ENCODE results near the gene PIGO. TPM values are rescaled to one million over a fixed set of nuclear protein-coding genes. Genes with fewer than 3 reads are reported as not detected.

PIGO gene
- total and polyA plus RNA-seq, 2 experiments from 2014 or later: 11.2 to 18.9 TPM

DNA sequence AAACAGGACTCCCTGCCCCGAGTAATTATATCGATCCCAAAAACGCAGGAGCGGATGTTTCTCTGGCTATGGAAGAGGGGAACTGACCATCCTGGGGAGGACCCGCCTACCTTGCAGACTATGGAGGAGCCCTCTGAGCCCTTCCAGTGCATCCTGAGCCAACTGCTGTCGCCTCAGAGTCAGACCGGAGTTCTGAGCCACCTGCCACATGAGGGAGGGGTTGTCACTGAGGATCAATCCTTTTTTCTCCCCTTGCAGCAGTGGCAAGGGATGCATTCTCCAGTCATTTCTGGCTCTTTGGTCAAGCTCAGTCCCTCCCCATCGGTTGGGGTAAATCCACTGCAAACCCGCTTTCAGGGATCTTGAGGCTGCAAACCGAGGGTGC, 17.4 kb downstream of the PIGO start:
- no peaks in the 10 kb centered on the region for H3K9me2 ChIP-seq (ENCODE audit: insufficient read depth)
- Mint-ChIP-seq H3K4me1 (peaks cover 16% of the 10 kb centered on the region), H3K27me3 (ENCODE audit: insufficient read depth, low read depth, poor library complexity) (peaks cover 8% of the 10 kb centered on the region), H3K36me3 (ENCODE audit: low read depth) (peaks cover 42% of the 10 kb centered on the region), H3K4me3 (peak overlapping the region; percentile 93), H3K9me3 (no peaks in the 10 kb centered on the region), H3K27ac (peak overlapping the region; percentile 90)
- DNase-seq (ENCODE audit: low spot score) (no peak), ATAC-seq (peak; percentile 7)
- no peak for TF ChIP-seq CREB1 (CRISPR knock-in tag; IDR thresholded peaks at IDR 0.05; ENCODE audit: low read depth)
- TF ChIP-seq ZNF114 (CRISPR knock-in tag; IDR thresholded peaks at IDR 0.05): no peak
- TF ChIP-seq, protein P1, sequence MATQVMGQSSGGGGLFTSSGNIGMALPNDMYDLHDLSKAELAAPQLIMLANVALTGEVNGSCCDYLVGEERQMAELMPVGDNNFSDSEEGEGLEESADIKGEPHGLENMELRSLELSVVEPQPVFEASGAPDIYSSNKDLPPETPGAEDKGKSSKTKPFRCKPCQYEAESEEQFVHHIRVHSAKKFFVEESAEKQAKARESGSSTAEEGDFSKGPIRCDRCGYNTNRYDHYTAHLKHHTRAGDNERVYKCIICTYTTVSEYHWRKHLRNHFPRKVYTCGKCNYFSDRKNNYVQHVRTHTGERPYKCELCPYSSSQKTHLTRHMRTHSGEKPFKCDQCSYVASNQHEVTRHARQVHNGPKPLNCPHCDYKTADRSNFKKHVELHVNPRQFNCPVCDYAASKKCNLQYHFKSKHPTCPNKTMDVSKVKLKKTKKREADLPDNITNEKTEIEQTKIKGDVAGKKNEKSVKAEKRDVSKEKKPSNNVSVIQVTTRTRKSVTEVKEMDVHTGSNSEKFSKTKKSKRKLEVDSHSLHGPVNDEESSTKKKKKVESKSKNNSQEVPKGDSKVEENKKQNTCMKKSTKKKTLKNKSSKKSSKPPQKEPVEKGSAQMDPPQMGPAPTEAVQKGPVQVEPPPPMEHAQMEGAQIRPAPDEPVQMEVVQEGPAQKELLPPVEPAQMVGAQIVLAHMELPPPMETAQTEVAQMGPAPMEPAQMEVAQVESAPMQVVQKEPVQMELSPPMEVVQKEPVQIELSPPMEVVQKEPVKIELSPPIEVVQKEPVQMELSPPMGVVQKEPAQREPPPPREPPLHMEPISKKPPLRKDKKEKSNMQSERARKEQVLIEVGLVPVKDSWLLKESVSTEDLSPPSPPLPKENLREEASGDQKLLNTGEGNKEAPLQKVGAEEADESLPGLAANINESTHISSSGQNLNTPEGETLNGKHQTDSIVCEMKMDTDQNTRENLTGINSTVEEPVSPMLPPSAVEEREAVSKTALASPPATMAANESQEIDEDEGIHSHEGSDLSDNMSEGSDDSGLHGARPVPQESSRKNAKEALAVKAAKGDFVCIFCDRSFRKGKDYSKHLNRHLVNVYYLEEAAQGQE (IDR thresholded peaks at IDR 0.05; ENCODE audit: unreplicated experiment): no peak
- TF ChIP-seq POLR2AphosphoS5 (IDR thresholded peaks at IDR 0.05; ENCODE audit: low read depth): no peak
- TF ChIP-seq, protein P2, sequence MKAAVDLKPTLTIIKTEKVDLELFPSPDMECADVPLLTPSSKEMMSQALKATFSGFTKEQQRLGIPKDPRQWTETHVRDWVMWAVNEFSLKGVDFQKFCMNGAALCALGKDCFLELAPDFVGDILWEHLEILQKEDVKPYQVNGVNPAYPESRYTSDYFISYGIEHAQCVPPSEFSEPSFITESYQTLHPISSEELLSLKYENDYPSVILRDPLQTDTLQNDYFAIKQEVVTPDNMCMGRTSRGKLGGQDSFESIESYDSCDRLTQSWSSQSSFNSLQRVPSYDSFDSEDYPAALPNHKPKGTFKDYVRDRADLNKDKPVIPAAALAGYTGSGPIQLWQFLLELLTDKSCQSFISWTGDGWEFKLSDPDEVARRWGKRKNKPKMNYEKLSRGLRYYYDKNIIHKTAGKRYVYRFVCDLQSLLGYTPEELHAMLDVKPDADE (IDR thresholded peaks at IDR 0.05): no peak
- peak overlapping the region; percentile 61; the same call in 1 of the 2 replicates for H2AFZ ChIP-seq
- H4K20me1 ChIP-seq (replicated peaks; ENCODE audit: insufficient read depth): no peaks in the 10 kb centered on the region; the same call in 1 of the 2 replicates
- 0 out of 2 replicates have a peak, but pooled peaks cover 3% of the 10 kb centered on the region for H3K36me3 ChIP-seq (ENCODE audit: insufficient read depth)
- H3K27ac ChIP-seq (ENCODE audit: low read depth): peak overlapping the region; percentile 85; the same call in 1 of the 2 replicates
- 0 out of 2 replicates have a peak, but pooled peaks cover 2% of the 10 kb centered on the region for H3F3A ChIP-seq (replicated peaks; ENCODE audit: low read depth)
- peak overlapping the region; percentile 74 for H3K4me2 ChIP-seq
- H3K4me3 ChIP-seq: peak overlapping the region; percentile 91
- H3K4me1 ChIP-seq (ENCODE audit: insufficient read depth): peaks cover 7% of the 10 kb centered on the region
- H3K27me3 ChIP-seq (ENCODE audit: insufficient read depth): no peaks in the 10 kb centered on the region
- H3K79me2 ChIP-seq (replicated peaks; ENCODE audit: insufficient read depth): peaks cover 24% of the 10 kb centered on the region

DNA sequence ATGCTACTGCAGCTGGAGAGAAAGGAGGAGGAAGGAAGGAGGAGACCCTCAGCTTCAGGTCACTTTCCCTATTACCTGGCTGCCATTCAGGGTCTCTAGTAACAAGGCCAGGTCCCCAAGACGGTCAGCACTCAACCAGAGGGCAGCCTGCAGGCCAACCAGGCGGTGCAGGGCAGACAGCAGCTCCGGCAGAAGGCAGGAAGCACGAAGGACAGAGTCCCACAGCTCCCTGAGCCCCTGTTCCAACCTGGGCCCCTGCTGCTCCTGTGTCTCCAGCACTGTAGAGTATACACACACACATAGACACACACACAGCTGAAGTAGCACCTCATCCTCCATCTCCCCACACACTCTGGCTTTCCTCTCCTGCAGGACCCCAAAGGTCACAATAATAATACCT, 18.3 kb downstream of the PIGO start:
- ATAC-seq: no peak
- TF ChIP-seq NANOG (IDR thresholded peaks at IDR 0.05; ENCODE audit: borderline replicate concordance): no peak
- no peak for TF ChIP-seq STAT1 (IDR thresholded peaks at IDR 0.05; ENCODE audit: unreplicated experiment)
- no peak for TF ChIP-seq JUNB (IDR thresholded peaks at IDR 0.05; ENCODE audit: unreplicated experiment)
- no peak for TF ChIP-seq EZH2 (IDR thresholded peaks at IDR 0.05; ENCODE audit: low read depth, unreplicated experiment)
- TF ChIP-seq POLR2AphosphoS5 (IDR thresholded peaks at IDR 0.05; ENCODE audit: low read depth): no peak
- TF ChIP-seq, protein P3, sequence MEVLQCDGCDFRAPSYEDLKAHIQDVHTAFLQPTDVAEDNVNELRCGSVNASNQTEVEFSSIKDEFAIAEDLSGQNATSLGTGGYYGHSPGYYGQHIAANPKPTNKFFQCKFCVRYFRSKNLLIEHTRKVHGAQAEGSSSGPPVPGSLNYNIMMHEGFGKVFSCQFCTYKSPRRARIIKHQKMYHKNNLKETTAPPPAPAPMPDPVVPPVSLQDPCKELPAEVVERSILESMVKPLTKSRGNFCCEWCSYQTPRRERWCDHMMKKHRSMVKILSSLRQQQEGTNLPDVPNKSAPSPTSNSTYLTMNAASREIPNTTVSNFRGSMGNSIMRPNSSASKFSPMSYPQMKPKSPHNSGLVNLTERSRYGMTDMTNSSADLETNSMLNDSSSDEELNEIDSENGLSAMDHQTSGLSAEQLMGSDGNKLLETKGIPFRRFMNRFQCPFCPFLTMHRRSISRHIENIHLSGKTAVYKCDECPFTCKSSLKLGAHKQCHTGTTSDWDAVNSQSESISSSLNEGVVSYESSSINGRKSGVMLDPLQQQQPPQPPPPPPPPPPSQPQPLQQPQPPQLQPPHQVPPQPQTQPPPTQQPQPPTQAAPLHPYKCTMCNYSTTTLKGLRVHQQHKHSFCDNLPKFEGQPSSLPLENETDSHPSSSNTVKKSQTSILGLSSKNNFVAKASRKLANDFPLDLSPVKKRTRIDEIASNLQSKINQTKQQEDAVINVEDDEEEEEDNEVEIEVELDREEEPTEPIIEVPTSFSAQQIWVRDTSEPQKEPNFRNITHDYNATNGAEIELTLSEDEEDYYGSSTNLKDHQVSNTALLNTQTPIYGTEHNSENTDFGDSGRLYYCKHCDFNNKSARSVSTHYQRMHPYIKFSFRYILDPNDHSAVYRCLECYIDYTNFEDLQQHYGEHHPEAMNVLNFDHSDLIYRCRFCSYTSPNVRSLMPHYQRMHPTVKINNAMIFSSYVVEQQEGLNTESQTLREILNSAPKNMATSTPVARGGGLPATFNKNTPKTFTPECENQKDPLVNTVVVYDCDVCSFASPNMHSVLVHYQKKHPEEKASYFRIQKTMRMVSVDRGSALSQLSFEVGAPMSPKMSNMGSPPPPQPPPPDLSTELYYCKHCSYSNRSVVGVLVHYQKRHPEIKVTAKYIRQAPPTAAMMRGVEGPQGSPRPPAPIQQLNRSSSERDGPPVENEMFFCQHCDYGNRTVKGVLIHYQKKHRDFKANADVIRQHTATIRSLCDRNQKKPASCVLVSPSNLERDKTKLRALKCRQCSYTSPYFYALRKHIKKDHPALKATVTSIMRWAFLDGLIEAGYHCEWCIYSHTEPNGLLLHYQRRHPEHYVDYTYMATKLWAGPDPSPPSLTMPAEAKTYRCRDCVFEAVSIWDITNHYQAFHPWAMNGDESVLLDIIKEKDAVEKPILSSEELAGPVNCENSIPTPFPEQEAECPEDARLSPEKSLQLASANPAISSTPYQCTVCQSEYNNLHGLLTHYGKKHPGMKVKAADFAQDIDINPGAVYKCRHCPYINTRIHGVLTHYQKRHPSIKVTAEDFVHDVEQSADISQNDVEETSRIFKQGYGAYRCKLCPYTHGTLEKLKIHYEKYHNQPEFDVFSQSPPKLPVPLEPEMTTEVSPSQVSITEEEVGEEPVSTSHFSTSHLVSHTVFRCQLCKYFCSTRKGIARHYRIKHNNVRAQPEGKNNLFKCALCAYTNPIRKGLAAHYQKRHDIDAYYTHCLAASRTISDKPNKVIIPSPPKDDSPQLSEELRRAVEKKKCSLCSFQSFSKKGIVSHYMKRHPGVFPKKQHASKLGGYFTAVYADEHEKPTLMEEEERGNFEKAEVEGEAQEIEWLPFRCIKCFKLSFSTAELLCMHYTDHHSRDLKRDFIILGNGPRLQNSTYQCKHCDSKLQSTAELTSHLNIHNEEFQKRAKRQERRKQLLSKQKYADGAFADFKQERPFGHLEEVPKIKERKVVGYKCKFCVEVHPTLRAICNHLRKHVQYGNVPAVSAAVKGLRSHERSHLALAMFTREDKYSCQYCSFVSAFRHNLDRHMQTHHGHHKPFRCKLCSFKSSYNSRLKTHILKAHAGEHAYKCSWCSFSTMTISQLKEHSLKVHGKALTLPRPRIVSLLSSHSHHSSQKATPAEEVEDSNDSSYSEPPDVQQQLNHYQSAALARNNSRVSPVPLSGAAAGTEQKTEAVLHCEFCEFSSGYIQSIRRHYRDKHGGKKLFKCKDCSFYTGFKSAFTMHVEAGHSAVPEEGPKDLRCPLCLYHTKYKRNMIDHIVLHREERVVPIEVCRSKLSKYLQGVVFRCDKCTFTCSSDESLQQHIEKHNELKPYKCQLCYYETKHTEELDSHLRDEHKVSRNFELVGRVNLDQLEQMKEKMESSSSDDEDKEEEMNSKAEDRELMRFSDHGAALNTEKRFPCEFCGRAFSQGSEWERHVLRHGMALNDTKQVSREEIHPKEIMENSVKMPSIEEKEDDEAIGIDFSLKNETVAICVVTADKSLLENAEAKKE (CRISPR knock-in tag; IDR thresholded peaks at IDR 0.05): no peak
- Mint-ChIP-seq H3K27ac (peak overlapping the region; percentile 83; the same call in 1 of the 2 replicates), H3K36me3 (ENCODE audit: low read depth) (peaks cover 49% of the 10 kb centered on the region), H3K4me3 (peak overlapping the region; percentile 93), H3K9me3 (no peaks in the 10 kb centered on the region), H3K27me3 (ENCODE audit: insufficient read depth, low read depth, poor library complexity) (peaks cover 8% of the 10 kb centered on the region), H3K4me1 (peaks cover 17% of the 10 kb centered on the region)
- Histone ChIP-seq H3K4me3 (peak overlapping the region; percentile 91), H3F3A (replicated peaks; ENCODE audit: low read depth) (0 out of 2 replicates have a peak, but pooled peaks cover 7% of the 10 kb centered on the region), H3K4me1 (ENCODE audit: insufficient read depth) (peaks cover 7% of the 10 kb centered on the region), H4K20me1 (replicated peaks; ENCODE audit: insufficient read depth) (no peaks in the 10 kb centered on the region; the same call in 1 of the 2 replicates), H3K36me3 (ENCODE audit: insufficient read depth) (peaks cover 3% of the 10 kb centered on the region; the same call in 1 of the 2 replicates), H3K79me2 (replicated peaks; ENCODE audit: insufficient read depth) (peaks cover 24% of the 10 kb centered on the region), H2AFZ (no peak overlapping the region), H3K9me2 (ENCODE audit: insufficient read depth) (no peaks in the 10 kb centered on the region), H3K4me2 (peak overlapping the region; percentile 74), H3K27me3 (ENCODE audit: insufficient read depth) (no peaks in the 10 kb centered on the region), H3K27ac (ENCODE audit: low read depth) (no peak overlapping the region)
- DNase-seq (ENCODE audit: low spot score): no peak

Data from GM23338 (cell line).